ENCODE results near the gene PRRX2.
"Not testable (repeated sequence)": the region's sequence is repeated elsewhere in the genome, so short reads cannot be mapped to it uniquely, and the experiment has no call there.

The PRRX2 gene

GRCh38 chr9:129732946-129733631, 67.6 kb downstream of the PRRX2 start:
- no peak for DNase-seq (ENCODE audit: low read depth)

- no peak for DNase-seq (ENCODE audit: low read depth)
Observed at GRCh38 chr9:129733632-129733953, 68.1 kb downstream of the PRRX2 start.

GRCh38 chr9:129735546-129735945, 70.1 kb downstream of the PRRX2 start:
- no peak for DNase-seq (ENCODE audit: low read depth)

DNA sequence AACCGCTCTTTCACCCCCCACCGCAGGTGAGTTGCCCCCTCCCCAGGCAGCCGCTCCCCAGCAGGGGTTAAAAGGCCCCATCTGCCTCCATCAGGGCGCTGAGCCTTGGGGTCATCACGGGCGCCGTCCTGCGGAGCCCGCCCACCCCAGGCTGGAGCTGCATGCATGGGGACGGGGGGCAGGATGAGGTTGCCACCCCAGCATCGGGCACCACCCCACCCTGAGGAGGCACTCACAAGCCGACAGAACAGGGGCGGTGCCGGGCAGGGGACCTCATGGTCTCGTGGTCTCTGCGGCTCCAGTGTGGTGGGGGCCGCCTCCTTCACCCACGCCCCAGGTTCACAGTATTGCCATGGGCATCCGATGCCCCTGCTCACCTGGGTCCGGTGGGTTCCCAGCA, 70.9 kb downstream of the PRRX2 start:
- DNase-seq (ENCODE audit: low read depth), result no peak

DNA sequence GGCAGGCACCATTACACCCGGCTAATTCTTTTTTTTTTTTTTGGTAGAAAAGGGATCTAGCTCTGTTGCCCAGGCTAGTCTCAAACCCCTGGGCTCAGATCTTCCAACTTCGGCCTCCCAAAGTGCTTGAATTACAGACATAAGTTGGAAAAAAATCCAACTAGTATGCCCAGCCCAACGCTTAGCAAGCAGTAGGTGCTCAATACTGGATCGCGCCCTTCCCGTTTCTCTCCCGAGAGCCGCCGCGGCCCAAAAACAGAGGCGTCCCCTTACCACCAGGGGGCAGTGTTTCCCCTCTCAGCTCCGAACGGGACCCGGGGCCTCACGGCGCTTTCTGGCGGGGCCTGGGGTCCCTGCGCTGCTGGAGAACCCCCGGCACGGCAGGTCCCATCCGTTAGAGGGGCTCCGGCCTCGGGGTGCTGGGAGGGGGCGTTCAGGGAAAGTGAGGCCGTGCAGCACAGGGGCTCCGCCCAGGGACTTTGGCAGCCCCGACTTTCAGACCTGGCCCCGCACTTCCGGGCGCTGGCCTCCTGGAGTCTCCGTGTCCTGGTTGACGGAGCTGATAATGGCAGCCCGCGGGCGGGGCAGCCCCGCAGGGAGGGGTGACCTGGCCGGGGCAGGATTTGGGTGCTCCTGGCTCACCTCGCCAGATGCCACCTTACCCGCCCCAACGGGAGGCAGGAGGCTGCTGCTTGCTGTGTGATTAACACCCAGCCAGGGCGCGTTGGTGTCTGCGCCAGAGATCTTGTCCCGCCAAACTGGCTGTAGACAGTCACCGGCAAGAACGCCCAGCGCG, 72.2 kb downstream of the PRRX2 start:
- DNase-seq (ENCODE audit: low read depth), result peak; percentile 81

DNA sequence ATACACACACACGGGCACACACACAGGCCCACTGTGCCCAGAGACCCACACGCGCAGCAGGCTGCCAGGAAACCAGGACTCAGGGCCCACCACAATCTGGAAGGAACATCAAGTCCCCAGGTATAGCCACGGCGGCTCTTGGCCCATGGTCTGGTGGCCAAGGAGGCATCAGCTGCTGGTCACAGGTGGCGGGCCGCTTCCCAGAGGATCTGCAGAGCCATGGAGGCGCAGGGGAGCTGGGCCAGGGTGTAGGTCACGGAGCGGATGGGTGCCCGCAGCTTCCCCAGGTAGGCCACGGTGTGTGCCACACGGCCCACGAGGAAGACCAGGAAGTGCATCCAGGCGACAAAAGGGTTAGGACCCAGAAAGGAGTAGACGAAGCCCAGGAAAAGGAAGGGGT, 74.0 kb downstream of the PRRX2 start:
- DNase-seq (ENCODE audit: low read depth), result no peak

DNA sequence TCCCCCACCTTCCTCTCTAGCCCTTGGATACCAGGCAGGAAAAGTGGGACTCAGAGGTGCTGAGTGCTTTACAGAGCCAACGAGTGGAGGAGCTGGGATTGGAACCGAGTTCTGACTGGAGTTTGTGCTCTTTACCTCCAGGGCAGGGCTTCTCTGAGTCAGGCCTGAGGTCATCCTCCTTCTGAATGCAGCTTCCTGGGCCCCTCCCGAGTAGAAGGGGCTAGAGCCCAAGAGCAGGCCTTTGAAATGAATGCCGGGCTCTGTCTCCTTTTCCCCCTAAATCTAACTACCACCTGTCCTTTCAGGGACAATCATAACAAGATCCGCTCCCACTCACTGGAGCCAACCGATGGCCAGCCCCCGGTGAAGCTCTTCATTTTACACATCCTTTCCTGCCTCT, 74.7 kb downstream of the PRRX2 start:
- no peak for DNase-seq (ENCODE audit: low read depth)

GRCh38 chr9:129740666-129741464, 75.4 kb downstream of the PRRX2 start:
- DNase-seq (ENCODE audit: low read depth), result no peak

DNA sequence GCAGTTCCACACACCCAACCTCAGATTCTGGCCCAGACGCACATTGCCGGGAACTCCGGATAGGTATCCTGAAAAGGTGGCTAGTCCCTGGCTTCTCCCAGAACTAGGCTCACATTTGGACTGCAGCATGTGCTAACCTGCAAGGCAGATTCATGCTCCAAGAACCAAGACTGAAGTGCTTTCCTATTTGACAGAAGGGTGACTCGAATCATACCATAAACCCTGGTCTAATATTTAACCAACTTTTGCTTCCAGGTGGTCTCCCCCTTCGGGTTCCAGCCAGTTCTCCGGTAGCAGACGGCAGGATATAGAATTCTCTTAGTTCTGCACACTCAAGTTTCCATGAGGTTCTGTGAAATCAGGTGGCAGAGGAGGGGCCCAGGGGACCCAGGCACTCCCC, 79.8 kb downstream of the PRRX2 start:
- DNase-seq (ENCODE audit: low read depth), result no peak

DNA sequence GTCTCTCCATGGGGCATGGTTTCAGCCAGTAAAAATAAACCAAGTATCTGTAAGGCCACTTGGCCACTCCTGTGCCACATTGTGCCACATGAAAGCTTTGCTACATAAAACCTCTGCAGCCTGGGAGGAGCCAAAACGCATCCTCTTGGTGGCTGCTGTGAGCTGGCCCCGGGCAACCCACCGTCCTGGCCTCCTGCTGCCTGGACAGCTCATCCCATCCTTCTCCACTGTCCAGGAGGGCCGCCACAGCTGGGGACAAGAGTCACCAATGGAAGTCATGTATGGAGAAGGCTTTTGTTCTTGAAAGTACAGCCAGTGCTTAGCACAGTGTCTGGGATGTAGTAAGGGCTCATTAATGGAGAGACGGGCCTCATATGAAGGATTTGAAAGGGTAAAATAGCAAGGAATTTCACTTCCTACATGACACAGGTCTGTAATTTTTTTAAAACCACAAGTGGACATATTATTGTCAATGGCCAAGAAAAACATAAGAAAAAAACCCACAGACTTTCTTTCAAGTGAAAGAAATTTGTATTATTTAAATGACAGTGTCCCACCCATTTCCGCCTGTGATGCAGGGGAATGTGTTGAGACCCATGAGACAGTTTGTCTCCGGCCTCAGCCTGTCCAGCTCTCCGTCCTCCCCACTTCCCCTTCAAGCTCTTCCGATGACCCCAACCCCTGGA, 80.8 kb downstream of the PRRX2 start:
- DNase-seq (ENCODE audit: low read depth), result no peak

- peak; percentile 55 for DNase-seq (ENCODE audit: low read depth)
Observed at GRCh38 chr9:129748249-129748648, 82.8 kb downstream of the PRRX2 start.

DNA sequence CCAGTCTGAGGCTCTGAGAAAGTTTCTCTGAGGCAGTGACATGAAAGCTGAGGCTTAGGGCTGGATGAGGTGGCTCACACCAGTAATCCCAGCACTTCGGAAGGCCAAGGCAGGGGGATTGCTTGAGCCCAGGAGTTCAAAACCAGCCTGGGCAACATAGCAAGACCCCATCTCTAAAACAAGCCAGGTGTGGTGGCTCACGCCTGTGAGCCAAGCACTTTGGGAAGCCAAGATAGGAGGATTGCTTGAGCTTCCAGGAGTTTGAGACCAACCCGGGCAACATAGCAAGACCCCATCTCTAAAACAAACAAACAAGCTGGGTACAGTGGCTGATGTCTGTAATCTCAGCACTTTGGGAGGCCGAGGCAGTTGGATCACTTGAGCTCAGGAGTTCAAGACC, 83.6 kb downstream of the PRRX2 start:
- DNase-seq (ENCODE audit: low read depth), result not testable (repeated sequence)

GRCh38 chr9:129749575-129749974, 84.1 kb downstream of the PRRX2 start:
- no peak for DNase-seq (ENCODE audit: low read depth)

GRCh38 chr9:129750013-129750638, 84.7 kb downstream of the PRRX2 start:
- DNase-seq (ENCODE audit: low read depth), result peak; percentile 65

DNA sequence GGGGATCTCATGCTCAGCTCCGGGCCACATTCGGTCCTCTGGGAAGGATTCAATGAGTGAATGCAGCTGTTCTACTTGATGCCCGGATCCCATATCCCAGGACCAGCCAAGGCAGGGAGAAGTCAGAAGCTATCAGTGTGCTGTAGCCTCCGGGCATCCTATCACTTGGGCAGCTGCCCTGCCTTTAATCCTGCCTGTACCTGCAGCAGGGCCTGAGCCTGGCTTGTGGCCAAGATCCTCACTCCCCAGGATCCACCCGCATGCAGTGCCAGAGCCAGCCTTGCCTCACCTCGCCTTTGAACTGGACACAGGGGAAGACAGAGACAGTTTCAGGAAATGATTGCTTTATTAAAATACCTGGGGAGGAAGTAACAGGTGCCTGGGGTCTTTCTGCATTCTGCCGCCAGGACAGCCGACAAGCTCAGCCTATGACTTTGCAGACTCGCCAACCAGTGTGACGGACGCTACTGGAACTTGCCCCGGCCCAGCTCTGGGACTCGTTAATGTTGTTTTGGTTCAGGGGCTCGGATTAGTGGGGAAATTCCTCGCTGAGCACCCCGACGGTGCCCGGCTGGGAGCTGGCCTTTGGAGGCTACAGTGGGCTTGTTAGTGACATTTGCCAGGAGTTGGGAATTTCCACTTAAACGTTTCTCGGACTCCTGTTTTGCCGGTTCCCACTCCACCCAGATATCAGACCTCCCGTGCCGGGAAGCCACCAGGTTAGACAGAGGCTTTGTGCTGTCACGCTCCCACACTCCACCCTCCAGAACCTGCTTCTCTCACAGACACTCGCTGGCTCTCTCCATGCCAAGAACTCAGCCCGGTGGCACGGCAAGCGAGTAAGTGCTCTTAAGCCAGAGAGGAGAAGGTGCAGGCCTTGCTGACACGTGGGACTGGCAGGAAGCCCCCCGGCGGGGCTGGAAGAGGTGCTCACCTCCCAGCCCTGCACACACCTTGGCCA, 86.7 kb downstream of the PRRX2 start:
- no peak for DNase-seq (ENCODE audit: low read depth)

GRCh38 chr9:129752900-129753729, 87.7 kb downstream of the PRRX2 start, which contains the start of gene PTGES:
TSS of gene PTGES (minus strand) at chr9:129753042. CDS start at chr9:129753012, 30 bp downstream.
- peak; percentile 89 for DNase-seq (ENCODE audit: low read depth)

DNA sequence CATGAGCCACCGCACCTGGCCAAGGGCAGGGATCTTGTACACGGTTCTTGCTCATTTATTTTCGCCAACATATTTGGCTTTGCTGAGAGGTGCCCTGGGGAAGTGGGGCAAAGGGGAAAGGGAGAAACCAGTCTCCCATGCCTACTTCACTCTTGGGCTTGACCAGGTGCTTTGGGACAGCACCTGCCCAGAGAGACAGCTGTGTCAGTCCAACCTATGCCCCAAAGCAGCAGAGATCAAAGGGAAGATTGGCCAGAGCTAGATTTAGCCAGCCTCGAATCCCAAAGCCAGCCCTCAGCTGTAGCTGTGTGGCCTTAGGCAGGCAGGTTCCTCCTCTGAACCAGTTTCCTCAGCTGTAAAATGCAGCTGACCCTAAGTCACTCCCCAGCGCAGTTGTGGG, 89.7 kb downstream of the PRRX2 start:
- DNase-seq (ENCODE audit: low read depth), result no peak

- no peak for DNase-seq (ENCODE audit: low read depth)
Observed at GRCh38 chr9:129756191-129756590, 90.7 kb downstream of the PRRX2 start.

DNA sequence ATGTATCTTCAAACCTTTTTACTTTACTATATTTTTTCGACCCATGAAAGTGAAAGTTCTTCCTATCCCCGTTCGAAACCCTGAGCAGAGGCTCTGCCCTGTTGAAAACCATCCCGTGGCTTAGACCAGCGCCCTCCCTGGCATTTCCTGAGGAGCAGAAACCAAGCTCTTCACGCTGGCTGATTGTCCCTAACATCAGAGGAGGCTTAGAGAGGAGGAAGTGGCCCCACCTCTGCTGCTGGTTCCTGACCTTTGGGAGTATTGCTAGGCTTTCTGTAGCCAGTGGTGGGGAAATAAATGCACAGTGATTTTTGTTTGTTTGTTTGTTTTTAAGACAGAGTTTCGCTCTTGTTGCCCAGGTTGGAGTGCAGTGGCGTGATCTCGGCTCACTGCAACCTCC, 91.6 kb downstream of the PRRX2 start:
- DNase-seq (ENCODE audit: low read depth), result no peak

DNA sequence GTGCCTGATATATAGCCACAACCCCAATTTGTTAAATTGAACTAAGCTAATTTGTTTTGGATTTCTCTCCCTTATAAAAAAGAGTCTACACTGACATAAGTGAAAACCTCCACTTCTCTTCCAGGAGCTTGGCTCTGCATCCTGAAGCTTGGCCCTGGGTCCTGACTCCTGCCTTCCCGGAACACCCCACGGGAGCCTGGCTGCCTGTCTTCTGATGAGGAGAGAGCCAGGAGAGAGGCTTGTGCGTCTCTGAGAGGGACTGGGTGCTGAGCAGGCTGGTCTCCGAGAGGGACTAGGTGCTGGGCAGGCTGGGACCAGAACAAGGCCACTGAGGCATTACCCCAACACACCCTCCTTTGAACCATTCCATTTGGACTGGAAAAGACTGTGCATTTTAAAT, 93.9 kb downstream of the PRRX2 start:
- DNase-seq (ENCODE audit: low read depth), result no peak

All from ELR (cell line).